ENCODE results near the gene INTS14. TPM values are rescaled to one million over a fixed set of nuclear protein-coding genes. Genes with fewer than 3 reads are reported as not detected.

Gene INTS14
- total RNA-seq, 1 donor from 2014 or later, result 54.2 TPM

GRCh38 chr15:65598468-65598867 lies 12.5 kb downstream of the INTS14 start:
- Mint-ChIP-seq H3K9me3 (no peaks in the 10 kb centered on the region), H3K27ac (no peak overlapping the region), H3K4me1 (peaks cover 2% of the 10 kb centered on the region), H3K36me3 (peaks cover 18% of the 10 kb centered on the region), H3K27me3 (ENCODE audit: insufficient read depth, low read depth) (no peaks in the 10 kb centered on the region), H3K4me3 (no peak overlapping the region)
- H3K79me2 ChIP-seq (ENCODE audit: low read depth), result no peaks in the 10 kb centered on the region
- no peaks in the 10 kb centered on the region for H3K4me1 ChIP-seq
- H3F3A ChIP-seq (ENCODE audit: low read depth), result no peaks in the 10 kb centered on the region
- no peaks in the 10 kb centered on the region for H3K27me3 ChIP-seq
- no peak overlapping the region for H3K4me3 ChIP-seq
- no peak overlapping the region for H2AFZ ChIP-seq (replicated peaks)
- no peak overlapping the region for H3K4me2 ChIP-seq
- no peaks in the 10 kb centered on the region for H3K9me3 ChIP-seq (ENCODE audit: low read depth)
- H3K36me3 ChIP-seq, result peaks cover 11% of the 10 kb centered on the region
- TF ChIP-seq CTCF (IDR thresholded peaks at IDR 0.05) (no peak), EZH2phosphoT487 (IDR thresholded peaks at IDR 0.05) (no peak), EZH2 (IDR thresholded peaks at IDR 0.05) (no peak)
- H4K20me1 ChIP-seq (ENCODE audit: low read depth), result no peaks in the 10 kb centered on the region
- no peak overlapping the region for H3K9ac ChIP-seq
- no peak for DNase-seq (ENCODE audit: low spot score)
- no peak overlapping the region for H3K27ac ChIP-seq

DNA sequence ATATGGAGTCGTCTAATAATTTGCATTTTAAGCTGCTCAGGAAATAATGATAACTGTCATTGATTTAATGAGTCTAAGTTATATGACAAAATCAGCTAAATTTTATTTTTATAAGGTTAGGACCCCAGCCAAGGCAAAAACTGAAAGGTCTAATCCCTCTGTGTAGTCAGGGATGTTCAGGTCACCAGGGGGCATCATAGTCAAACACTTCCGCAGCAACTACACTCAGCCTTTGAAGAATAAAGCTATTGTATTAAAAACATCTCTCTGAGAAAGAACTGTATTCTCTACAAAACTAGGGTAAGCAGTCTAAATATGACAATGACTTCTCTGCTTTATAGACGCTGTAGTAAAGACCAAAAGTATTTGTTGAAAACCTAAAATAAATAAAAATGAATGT lies 15.0 kb downstream of the INTS14 start:
- Histone ChIP-seq H3K4me3 (no peak overlapping the region), H3K4me1 (no peaks in the 10 kb centered on the region), H3K9me3 (ENCODE audit: low read depth) (no peaks in the 10 kb centered on the region), H4K20me1 (ENCODE audit: low read depth) (no peaks in the 10 kb centered on the region), H3K4me2 (no peak overlapping the region), H3K9ac (no peak overlapping the region), H3K36me3 (peaks cover 14% of the 10 kb centered on the region), H2AFZ (replicated peaks) (no peak overlapping the region), H3K79me2 (ENCODE audit: low read depth) (no peaks in the 10 kb centered on the region), H3K27me3 (no peaks in the 10 kb centered on the region), H3K27ac (no peak overlapping the region), H3F3A (ENCODE audit: low read depth) (no peaks in the 10 kb centered on the region)
- no peaks in the 10 kb centered on the region for H3K9me3 Mint-ChIP-seq
- TF ChIP-seq EZH2phosphoT487 (IDR thresholded peaks at IDR 0.05) (no peak), EZH2 (IDR thresholded peaks at IDR 0.05) (no peak), CTCF (IDR thresholded peaks at IDR 0.05) (peak; percentile 56)
- peak; percentile 41 for DNase-seq (ENCODE audit: low spot score)
- no peaks in the 10 kb centered on the region for H3K4me1 Mint-ChIP-seq
- H3K36me3 Mint-ChIP-seq, result peaks cover 19% of the 10 kb centered on the region
- no peak overlapping the region for H3K27ac Mint-ChIP-seq
- no peak overlapping the region for H3K4me3 Mint-ChIP-seq
- H3K27me3 Mint-ChIP-seq (ENCODE audit: insufficient read depth, low read depth), result no peaks in the 10 kb centered on the region

- no peaks in the 10 kb centered on the region for H4K20me1 ChIP-seq (ENCODE audit: low read depth)
- H3K27me3 ChIP-seq, result no peaks in the 10 kb centered on the region
- DNase-seq (ENCODE audit: low spot score), result no peak
- peaks cover 35% of the 10 kb centered on the region for H3K4me1 Mint-ChIP-seq
- H3K4me2 ChIP-seq, result no peak overlapping the region
- H3K27me3 Mint-ChIP-seq (ENCODE audit: insufficient read depth, low read depth), result no peaks in the 10 kb centered on the region
- H3K9me3 ChIP-seq (ENCODE audit: low read depth), result no peaks in the 10 kb centered on the region
- H3K9me3 Mint-ChIP-seq, result no peaks in the 10 kb centered on the region
- peak overlapping the region; percentile 29 for H3K27ac Mint-ChIP-seq
- H3K4me1 ChIP-seq, result no peaks in the 10 kb centered on the region
- H3K79me2 ChIP-seq (ENCODE audit: low read depth), result no peaks in the 10 kb centered on the region
- H3K4me3 ChIP-seq, result no peak overlapping the region
- no peaks in the 10 kb centered on the region for H3F3A ChIP-seq (ENCODE audit: low read depth)
- H3K36me3 Mint-ChIP-seq, result peaks cover 20% of the 10 kb centered on the region
- no peak for TF ChIP-seq EZH2 (IDR thresholded peaks at IDR 0.05)
- TF ChIP-seq CTCF (IDR thresholded peaks at IDR 0.05), result no peak
- no peak for TF ChIP-seq EZH2phosphoT487 (IDR thresholded peaks at IDR 0.05)
- no peak overlapping the region for H2AFZ ChIP-seq (replicated peaks)
- H3K36me3 ChIP-seq, result peaks cover 8% of the 10 kb centered on the region
- H3K27ac ChIP-seq, result no peak overlapping the region
- no peak overlapping the region for H3K9ac ChIP-seq
- H3K4me3 Mint-ChIP-seq, result no peak overlapping the region
Observed at GRCh38 chr15:65587094-65587493, 23.8 kb downstream of the INTS14 start.
